Upper lobe of left lung (tissue), 4 donors: Measurements from ENCODE around the gene DSCAM.

Experiments
- CTCF ChIP-seq, 6 experiments: fragments of 450-650 bp in 4 of 6; fragments of 200-600 bp in 2 of 6; sonication (generic) in 2 of 6; IDR thresholded peaks; one replicate each; pipeline ENCODE4 v1.5.1; 2016 to 2019; ENCODE audit warnings: antibody characterized with exemption in 6 of 6
- EP300 ChIP-seq, 4 donors: sonication (generic); formaldehyde crosslinking; IDR thresholded peaks; one replicate each; pipeline ENCODE4 v1.5.1; 2017; ENCODE audit warnings: antibody characterized with exemption in 4 of 4, control low read depth in 2 of 4

- TF ChIP-seq CTCF (IDR thresholded peaks at IDR 0.05) (no peak), EP300 (IDR thresholded peaks at IDR 0.05) (no peak)
These were observed 93.2 kb downstream of the DSCAM start for GRCh38 chr21:40753756-40754155.
